GM12891 (cell line): Measurements from ENCODE around the gene BBS1.

ENCODE experiments used
- POLR2A ChIP-seq: IDR thresholded peaks from 2 replicates; pipeline ENCODE4 v1.6.1; 2011; ENCODE audit warnings: low read depth, low read length, control low read depth
- POLR2AphosphoS5 ChIP-seq: IDR thresholded peaks from 2 replicates; pipeline ENCODE4 v1.6.1; 2011; ENCODE audit warnings: low read depth, low read length, control low read depth

GRCh38 chr11:66559866-66560676 lies 49.6 kb downstream of the BBS1 start:
- TF ChIP-seq POLR2A: no peak
- TF ChIP-seq POLR2AphosphoS5: no peak
